Astrocyte of the hippocampus (primary cell): ENCODE measurements around the gene MEI1.
"Not testable (repeated sequence)": the region's sequence is repeated elsewhere in the genome, so short reads cannot be mapped to it uniquely, and the experiment has no call there.

ENCODE experiments used
- DNase-seq: peaks from one replicate; pipeline ENCODE4 v3.0.0; 2011; ENCODE audit warnings: low read depth, low spot score

The MEI1 gene

GRCh38 chr22:41821471-41822316, 122.4 kb downstream of the MEI1 start:
- no peak for DNase-seq

GRCh38 chr22:41822317-41823057, 123.2 kb downstream of the MEI1 start:
- peak; percentile 65 for DNase-seq

GRCh38 chr22:41823797-41824196, 124.5 kb downstream of the MEI1 start:
- no peak for DNase-seq

- DNase-seq, result no peak
Observed at GRCh38 chr22:41825376-41825775, 126.1 kb downstream of the MEI1 start.

- DNase-seq, result no peak
Observed at GRCh38 chr22:41826021-41826420, 126.7 kb downstream of the MEI1 start.

- DNase-seq, result no peak
Observed at GRCh38 chr22:41826430-41827383, 127.4 kb downstream of the MEI1 start.

GRCh38 chr22:41827671-41828070, 128.4 kb downstream of the MEI1 start:
- no peak for DNase-seq

- DNase-seq, result no peak
Observed at GRCh38 chr22:41828516-41828915, 129.2 kb downstream of the MEI1 start.

- DNase-seq, result no peak
Observed at GRCh38 chr22:41830174-41830573, 130.9 kb downstream of the MEI1 start.

- DNase-seq, result no peak
Observed at GRCh38 chr22:41831383-41831782, 132.1 kb downstream of the MEI1 start.

GRCh38 chr22:41831828-41832552, 132.7 kb downstream of the MEI1 start:
- DNase-seq, result no peak

- peak; percentile 100 for DNase-seq
Observed at GRCh38 chr22:41832553-41833368, 133.5 kb downstream of the MEI1 start, which contains the start of gene SREBF2. Gene SREBF2 (plus strand): TSS chr22:41833105. CDS start chr22:41833271, 166 bp downstream.

- DNase-seq, result peak; percentile 58
Observed at GRCh38 chr22:41833369-41834004, 134.2 kb downstream of the MEI1 start.

GRCh38 chr22:41834005-41834944, 135.0 kb downstream of the MEI1 start:
- no peak for DNase-seq

GRCh38 chr22:41835462-41835861, 136.2 kb downstream of the MEI1 start:
- DNase-seq, result not testable (repeated sequence)

GRCh38 chr22:41836551-41836950, 137.2 kb downstream of the MEI1 start:
- DNase-seq, result no peak

GRCh38 chr22:41838842-41839618, 139.7 kb downstream of the MEI1 start:
- DNase-seq, result no peak

GRCh38 chr22:41840216-41840615, 140.9 kb downstream of the MEI1 start:
- DNase-seq, result no peak
